SK-N-SH (cell line): Measurements from ENCODE around the gene NEMP2. TPM values are rescaled to one million over a fixed set of nuclear protein-coding genes. Genes with fewer than 3 reads are reported as not detected.

Source experiments
- CTCF ChIA-PET: fragments of 300-600, 350-600 bp; formaldehyde crosslinking; extraction: SDS; loops from one replicate; lab custom pipeline; 2021; lab: Yijun Ruan, JAX
- POLR2A ChIA-PET: fragments of 350-600 bp; sonication (Branson Sonifier 250); formaldehyde crosslinking; extraction: SDS; loops from one replicate; lab custom pipeline; 2020; ENCODE audit warnings: antibody characterized with exemption, inconsistent platforms; lab: Yijun Ruan, JAX
- DNase-seq: peaks from one replicate; pipeline ENCODE4 v3.0.0; 2012
- H2AFZ ChIP-seq: fragments of 200-600 bp; sonication (generic); 2 replicates; pipeline ENCODE4 v1.8.1; 2016; ENCODE audit warnings: antibody characterized with exemption, mild to moderate bottlenecking, low read depth
- H3F3A ChIP-seq: fragments of 200-600 bp; sonication (generic); replicated peaks from 2 replicates; pipeline ENCODE3; 2016; ENCODE audit warnings: antibody characterized with exemption, mild to moderate bottlenecking; ENCODE audit not compliant: insufficient read depth
- H3K27ac ChIP-seq, 2 experiments: fragments of 200-500 bp in 1 of 2; fragments of 200-600 bp in 1 of 2; sonication (Bioruptor generic) in 1 of 2; sonication (generic), shearing (Covaris generic) in 1 of 2; 2 replicates each; pipeline versions ENCODE4 v1.5.1 to v1.6.1; 2014 to 2016; ENCODE audit warnings: low read depth in 2 of 2, inconsistent platforms in 1 of 2, low read length in 1 of 2, mild to moderate bottlenecking in 1 of 2, mixed read lengths in 1 of 2
- H3K27me3 ChIP-seq: fragments of 200-600 bp; sonication (generic), shearing (Covaris generic); 2 replicates; pipeline ENCODE4 v1.6.1; 2016; ENCODE audit warnings: mixed run types; ENCODE audit not compliant: insufficient read depth
- H3K36me3 ChIP-seq, 2 experiments: fragments of 200-500 bp in 1 of 2; fragments of 200-600 bp in 1 of 2; sonication (Bioruptor generic) in 1 of 2; sonication (generic) in 1 of 2; replicated peaks in 1 of 2; 2 replicates each; pipeline versions ENCODE3 to v1.5.1; 2014 to 2016; ENCODE audit warnings: low read length in 1 of 2, mild to moderate bottlenecking in 1 of 2; ENCODE audit not compliant: insufficient read depth in 2 of 2, control insufficient read depth in 1 of 2
- H3K4me1 ChIP-seq, 2 experiments: fragments of 200-500 bp in 1 of 2; fragments of 200-600 bp in 1 of 2; sonication (Bioruptor generic) in 1 of 2; sonication (generic), shearing (Covaris generic) in 1 of 2; 2 replicates each; pipeline versions ENCODE4 v1.5.1 to v1.6.1; 2014 to 2016; ENCODE audit warnings: low read depth in 1 of 2, low read length in 1 of 2, mixed run types in 1 of 2; ENCODE audit not compliant: insufficient read depth in 2 of 2, control insufficient read depth in 1 of 2
- H3K4me2 ChIP-seq: fragments of 200-600 bp; sonication (generic), shearing (Covaris generic); 2 replicates; pipeline ENCODE4 v1.6.1; 2017; ENCODE audit warnings: mixed run types
- H3K4me3 ChIP-seq, 2 experiments: fragments of 200-500 bp in 1 of 2; fragments of 200-600 bp in 1 of 2; sonication (Bioruptor generic) in 1 of 2; sonication (generic), shearing (Covaris generic) in 1 of 2; 2 replicates each; pipeline versions ENCODE4 v1.5.1 to v1.8.1; 2014 to 2016; ENCODE audit warnings: low read depth in 2 of 2, inconsistent platforms in 1 of 2, low read length in 1 of 2, mild to moderate bottlenecking in 1 of 2, mixed read lengths in 1 of 2, moderate library complexity in 1 of 2
- H3K79me2 ChIP-seq: fragments of 200-600 bp; sonication (generic); 2 replicates; pipeline ENCODE4 v1.8.1; 2017; ENCODE audit warnings: mild to moderate bottlenecking; ENCODE audit not compliant: insufficient read depth
- H3K9ac ChIP-seq: fragments of 200-600 bp; sonication (generic); 2 replicates; pipeline ENCODE4 v1.6.1; 2017; ENCODE audit warnings: mixed run types
- H3K9me2 ChIP-seq: fragments of 200-600 bp; sonication (generic); 2 replicates; pipeline ENCODE4 v1.6.1; 2017; ENCODE audit warnings: mixed run types
- H3K9me3 ChIP-seq: fragments of 200-600 bp; sonication (generic); 2 replicates; pipeline ENCODE4 v1.6.1; 2017; ENCODE audit warnings: mixed run types, mild to moderate bottlenecking, moderate library complexity
- H4K20me1 ChIP-seq: fragments of 200-600 bp; sonication (generic); 2 replicates; pipeline ENCODE4 v1.6.1; 2017; ENCODE audit warnings: mild to moderate bottlenecking, mixed run types; ENCODE audit not compliant: insufficient read depth
- EZH2phosphoT487 ChIP-seq: fragments of 200-600 bp; sonication (generic); IDR thresholded peaks from 2 replicates; pipeline ENCODE4 v1.6.1; 2017; ENCODE audit warnings: low read depth, mixed run types, mild to moderate bottlenecking, antibody characterized with exemption, moderate library complexity, borderline replicate concordance
- FOSL2 ChIP-seq: IDR thresholded peaks from 2 replicates; pipeline ENCODE4 v1.4.0; 2012; ENCODE audit warnings: low read depth, mild to moderate bottlenecking, moderate library complexity, borderline replicate concordance
- FOXM1 ChIP-seq: IDR thresholded peaks from 2 replicates; pipeline ENCODE4 v1.4.0; 2012; ENCODE audit warnings: low read depth, mild to moderate bottlenecking
- GATA2 ChIP-seq: sonication (generic); formaldehyde crosslinking; IDR thresholded peaks from 2 replicates; pipeline ENCODE4 v1.5.0; 2020; ENCODE audit warnings: mild to moderate bottlenecking, missing genetic modification reagents
- JUND ChIP-seq: IDR thresholded peaks from 2 replicates; pipeline ENCODE4 v1.4.0; 2012
- MEF2A ChIP-seq: IDR thresholded peaks from 2 replicates; pipeline ENCODE4 v1.4.0; 2012; ENCODE audit warnings: low read depth, borderline replicate concordance
- MXI1 ChIP-seq: IDR thresholded peaks from 2 replicates; pipeline ENCODE4 v1.6.1; 2012; ENCODE audit warnings: mild to moderate bottlenecking, low read depth, low read length, improper control_type of control experiment
- NFIC ChIP-seq: IDR thresholded peaks from 2 replicates; pipeline ENCODE4 v1.4.0; 2012; ENCODE audit warnings: borderline replicate concordance
- NRF1 ChIP-seq: IDR thresholded peaks from 2 replicates; pipeline ENCODE4 v1.6.1; 2012; ENCODE audit warnings: low read depth, mild to moderate bottlenecking, low read length
- PBX3 ChIP-seq: IDR thresholded peaks from 2 replicates; pipeline ENCODE4; 2012
- RAD21 ChIP-seq: IDR thresholded peaks from 2 replicates; pipeline ENCODE4 v1.6.1; 2012; ENCODE audit warnings: mild to moderate bottlenecking, low read length
- RCOR1 ChIP-seq: fragments of 150-350 bp; IDR thresholded peaks from 2 replicates; pipeline ENCODE4 v1.6.1; 2017; ENCODE audit warnings: antibody characterized with exemption, low read length
- REST ChIP-seq: IDR thresholded peaks from 2 replicates; pipeline ENCODE4 v1.6.1; 2012; ENCODE audit warnings: mild to moderate bottlenecking, low read depth, low read length, moderate library complexity
- RXRA ChIP-seq: IDR thresholded peaks from 2 replicates; pipeline ENCODE4 v1.4.0; 2012; ENCODE audit warnings: low read depth, mild to moderate bottlenecking, borderline replicate concordance
- SIN3A ChIP-seq: IDR thresholded peaks from 2 replicates; pipeline ENCODE4 v1.6.1; 2012; ENCODE audit warnings: low read depth, mild to moderate bottlenecking, low read length, moderate library complexity, borderline replicate concordance
- SMC3 ChIP-seq: IDR thresholded peaks from 2 replicates; pipeline ENCODE4 v1.6.1; 2012; ENCODE audit warnings: low read depth, low read length, improper control_type of control experiment
- TAF1 ChIP-seq: IDR thresholded peaks from 2 replicates; pipeline ENCODE4 v1.6.1; 2012; ENCODE audit warnings: low read depth, mild to moderate bottlenecking, low read length, moderate library complexity, borderline replicate concordance
- YY1 ChIP-seq: IDR thresholded peaks from 2 replicates; pipeline ENCODE4 v1.4.0; 2012; ENCODE audit warnings: low read depth, mild to moderate bottlenecking
- WGBS: methylation state at CpG from one replicate; pipeline ENCODE4 v1.1.6; 2017; ENCODE audit warnings: low lambda C conversion rate; 5-methylcytosine and 5-hydroxymethylcytosine counted together
- polyA plus RNA-seq, 3 experiments: library from polyadenylated mRNA; depleted of rRNA; stranded (reverse); fragments of >200 nt; gene quantifications; 2 replicates each; pipeline ENCODE4 v1.2.3, GENCODE V29; 2012
- TF ChIP-seq, protein P1 (sequence below): fragments of 150-350 bp; IDR thresholded peaks from 2 replicates; pipeline ENCODE4 v1.6.1; 2016; ENCODE audit warnings: mild to moderate bottlenecking, low read depth, low read length
- TF ChIP-seq, protein P2 (sequence below): fragments of 200-600 bp; sonication (generic); IDR thresholded peaks from 2 replicates; pipeline ENCODE4 v1.6.1; 2017; ENCODE audit warnings: antibody characterized with exemption, mild to moderate bottlenecking, moderate library complexity

NEMP2 gene
- polyA plus RNA-seq, 1 of the 3 experiments (the other 2 are of a cell fraction): 2.0 TPM

GRCh38 chr2:190537765-190538164 is 3.2 kb upstream of the NEMP2 start:
- H3F3A ChIP-seq: no peaks in the 10 kb centered on the region
- no peak overlapping the region for H3K27ac ChIP-seq
- H3K9ac ChIP-seq: no peak overlapping the region
- POLR2A ChIA-PET: no interaction called here
- H3K36me3 ChIP-seq: no peaks in the 10 kb centered on the region
- no peaks in the 10 kb centered on the region for H4K20me1 ChIP-seq
- no peak overlapping the region for H3K4me3 ChIP-seq
- no peak for DNase-seq
- no peaks in the 10 kb centered on the region for H3K79me2 ChIP-seq
- CTCF ChIA-PET: no interaction called here
- peaks cover 0 to 7% of the 10 kb centered on the region in 2 experiments; a peak in 2 of 4 replicates for H3K4me1 ChIP-seq
- H3K27me3 ChIP-seq: no peaks in the 10 kb centered on the region
- H3K9me3 ChIP-seq: peaks cover 17% of the 10 kb centered on the region
- TF ChIP-seq MEF2A (no peak), SIN3A (no peak), NRF1 (no peak), RXRA (no peak), MXI1 (no peak), GATA2 (CRISPR knock-in tag) (no peak), SMC3 (no peak), TAF1 (no peak)
- TF ChIP-seq, protein P1, sequence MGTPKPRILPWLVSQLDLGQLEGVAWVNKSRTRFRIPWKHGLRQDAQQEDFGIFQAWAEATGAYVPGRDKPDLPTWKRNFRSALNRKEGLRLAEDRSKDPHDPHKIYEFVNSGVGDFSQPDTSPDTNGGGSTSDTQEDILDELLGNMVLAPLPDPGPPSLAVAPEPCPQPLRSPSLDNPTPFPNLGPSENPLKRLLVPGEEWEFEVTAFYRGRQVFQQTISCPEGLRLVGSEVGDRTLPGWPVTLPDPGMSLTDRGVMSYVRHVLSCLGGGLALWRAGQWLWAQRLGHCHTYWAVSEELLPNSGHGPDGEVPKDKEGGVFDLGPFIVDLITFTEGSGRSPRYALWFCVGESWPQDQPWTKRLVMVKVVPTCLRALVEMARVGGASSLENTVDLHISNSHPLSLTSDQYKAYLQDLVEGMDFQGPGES: no peak
- WGBS: 100% methylated on average over 1 of the region's 1 CpG
- no peak overlapping the region for H3K4me2 ChIP-seq
- H2AFZ ChIP-seq: no peak overlapping the region
- no peaks in the 10 kb centered on the region for H3K9me2 ChIP-seq

GRCh38 chr2:190535586-190535985 is 1.1 kb upstream of the NEMP2 start:
- POLR2A ChIA-PET: no interaction called here
- H3K9me2 ChIP-seq: no peaks in the 10 kb centered on the region
- H3K9ac ChIP-seq: no peak overlapping the region
- peaks cover 5% of the 10 kb centered on the region for H3F3A ChIP-seq
- no peaks in the 10 kb centered on the region for H3K79me2 ChIP-seq
- WGBS: 100% methylated on average over 1 of the region's 1 CpG
- H3K4me3 ChIP-seq: peak overlapping the region in 1 of 2 experiments; percentile 76; a peak in 1 of 4 replicates
- peaks cover 0 to 7% of the 10 kb centered on the region in 2 experiments; a peak in 2 of 4 replicates for H3K4me1 ChIP-seq
- peak overlapping the region; percentile 84; the same call in 1 of the 2 replicates for H3K4me2 ChIP-seq
- CTCF ChIA-PET: no interaction called here
- DNase-seq: no peak
- no peaks in the 10 kb centered on the region for H3K36me3 ChIP-seq
- H3K27ac ChIP-seq: no peak overlapping the region
- no peaks in the 10 kb centered on the region for H4K20me1 ChIP-seq
- H3K9me3 ChIP-seq: peaks cover 15% of the 10 kb centered on the region
- peak overlapping the region; percentile 98 for H2AFZ ChIP-seq
- no peaks in the 10 kb centered on the region for H3K27me3 ChIP-seq
- TF ChIP-seq NFIC (no peak), EZH2phosphoT487 (no peak), MEF2A (no peak), FOXM1 (no peak), SIN3A (no peak), SMC3 (no peak), MXI1 (no peak), RCOR1 (no peak), PBX3 (no peak), TAF1 (no peak), JUND (no peak), YY1 (no peak), FOSL2 (no peak), REST (no peak), RAD21 (no peak)
- TF ChIP-seq, protein P2, sequence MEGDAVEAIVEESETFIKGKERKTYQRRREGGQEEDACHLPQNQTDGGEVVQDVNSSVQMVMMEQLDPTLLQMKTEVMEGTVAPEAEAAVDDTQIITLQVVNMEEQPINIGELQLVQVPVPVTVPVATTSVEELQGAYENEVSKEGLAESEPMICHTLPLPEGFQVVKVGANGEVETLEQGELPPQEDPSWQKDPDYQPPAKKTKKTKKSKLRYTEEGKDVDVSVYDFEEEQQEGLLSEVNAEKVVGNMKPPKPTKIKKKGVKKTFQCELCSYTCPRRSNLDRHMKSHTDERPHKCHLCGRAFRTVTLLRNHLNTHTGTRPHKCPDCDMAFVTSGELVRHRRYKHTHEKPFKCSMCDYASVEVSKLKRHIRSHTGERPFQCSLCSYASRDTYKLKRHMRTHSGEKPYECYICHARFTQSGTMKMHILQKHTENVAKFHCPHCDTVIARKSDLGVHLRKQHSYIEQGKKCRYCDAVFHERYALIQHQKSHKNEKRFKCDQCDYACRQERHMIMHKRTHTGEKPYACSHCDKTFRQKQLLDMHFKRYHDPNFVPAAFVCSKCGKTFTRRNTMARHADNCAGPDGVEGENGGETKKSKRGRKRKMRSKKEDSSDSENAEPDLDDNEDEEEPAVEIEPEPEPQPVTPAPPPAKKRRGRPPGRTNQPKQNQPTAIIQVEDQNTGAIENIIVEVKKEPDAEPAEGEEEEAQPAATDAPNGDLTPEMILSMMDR: no peak
